Muscle layer of colon (tissue), 2 donors: ENCODE measurements around the gene OR9G1.

ENCODE experiments used
- H3K27ac ChIP-seq: one replicate; pipeline ENCODE4 v1.7.0; 2013; ENCODE audit warnings: low read depth, mild to moderate bottlenecking, low read length, moderate library complexity
- H3K27me3 ChIP-seq, 2 donors: one replicate each; pipeline ENCODE4 v1.7.0; 2013; ENCODE audit warnings: low read length in 2 of 2, mild to moderate bottlenecking in 2 of 2; ENCODE audit not compliant: insufficient read depth in 2 of 2, control insufficient read depth in 1 of 2
- H3K36me3 ChIP-seq: one replicate; pipeline ENCODE4 v1.7.0; 2013; ENCODE audit warnings: mild to moderate bottlenecking, low read length; ENCODE audit not compliant: insufficient read depth
- H3K4me1 ChIP-seq: one replicate; pipeline ENCODE4 v1.7.0; 2013; ENCODE audit warnings: mild to moderate bottlenecking, low read length; ENCODE audit not compliant: insufficient read depth
- H3K4me3 ChIP-seq, 2 donors: one replicate each; pipeline ENCODE4 v1.7.0; 2013; ENCODE audit warnings: low read length in 2 of 2, low read depth in 1 of 2, mild to moderate bottlenecking in 1 of 2, moderate library complexity in 1 of 2
- H3K9ac ChIP-seq: one replicate; pipeline ENCODE4 v1.7.0; 2013; ENCODE audit warnings: low read length
- H3K9me3 ChIP-seq: one replicate; pipeline ENCODE4 v1.7.0; 2013; ENCODE audit warnings: mild to moderate bottlenecking, low read length
- donor health status: abdominal sarcoma.
- donor health status: Adenocarcinoma of cecum.

OR9G1 gene

DNA sequence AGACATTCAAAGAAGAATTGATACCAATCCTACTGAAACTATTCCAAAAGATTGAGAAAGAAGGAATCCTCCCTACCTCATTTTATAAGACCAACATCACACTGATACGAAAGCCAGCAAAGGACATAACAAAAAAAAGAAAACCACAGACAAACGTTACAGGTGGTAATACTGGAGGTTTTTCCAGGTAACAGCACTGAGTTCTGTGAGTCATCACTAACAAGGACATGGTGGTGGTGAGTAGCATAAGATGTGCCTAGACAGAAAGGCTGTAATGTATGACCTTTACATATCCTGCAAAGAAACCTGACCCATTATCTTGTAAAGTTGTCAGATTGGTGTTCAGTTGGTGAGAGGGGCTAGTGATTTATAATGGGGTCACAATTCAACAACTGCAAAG is 15.3 kb downstream of the OR9G1 start:
- H3K4me3 ChIP-seq: no peak overlapping the region
- no peaks in the 10 kb centered on the region for H3K27me3 ChIP-seq
- H3K4me1 ChIP-seq: no peaks in the 10 kb centered on the region
- H3K9ac ChIP-seq: no peak overlapping the region
- no peak overlapping the region for H3K27ac ChIP-seq
- H3K9me3 ChIP-seq: no peaks in the 10 kb centered on the region
- H3K36me3 ChIP-seq: no peaks in the 10 kb centered on the region

GRCh38 chr11:56716379-56716854 is 17.5 kb downstream of the OR9G1 start:
- no peaks in the 10 kb centered on the region for H3K27me3 ChIP-seq
- H3K27ac ChIP-seq: no peak overlapping the region
- H3K36me3 ChIP-seq: no peaks in the 10 kb centered on the region
- no peak overlapping the region for H3K4me3 ChIP-seq
- H3K4me1 ChIP-seq: no peaks in the 10 kb centered on the region
- no peaks in the 10 kb centered on the region for H3K9me3 ChIP-seq
- no peak overlapping the region for H3K9ac ChIP-seq

GRCh38 chr11:56720513-56720912 is 21.6 kb downstream of the OR9G1 start:
- Histone ChIP-seq H3K27ac (no peak overlapping the region), H3K9ac (no peak overlapping the region), H3K4me1 (no peaks in the 10 kb centered on the region)

DNA sequence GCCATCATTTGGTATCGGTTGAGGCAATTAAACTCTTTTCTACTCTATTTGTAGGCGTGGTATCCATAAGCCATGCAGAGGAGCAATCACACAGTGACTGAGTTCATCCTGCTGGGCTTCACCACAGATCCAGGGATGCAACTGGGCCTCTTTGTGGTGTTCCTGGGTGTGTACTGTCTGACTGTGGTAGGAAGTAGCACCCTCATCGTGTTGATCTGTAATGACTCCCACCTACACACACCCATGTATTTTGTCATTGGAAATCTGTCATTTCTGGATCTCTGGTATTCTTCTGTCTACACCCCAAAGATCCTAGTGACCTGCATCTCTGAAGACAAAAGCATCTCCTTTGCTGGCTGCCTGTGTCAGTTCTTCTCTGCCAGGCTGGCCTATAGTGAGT is 41.2 kb downstream of the OR9G1 start:
- no peaks in the 10 kb centered on the region for H3K27me3 ChIP-seq
- no peak overlapping the region for H3K4me3 ChIP-seq
- no peaks in the 10 kb centered on the region for H3K9me3 ChIP-seq
- no peaks in the 10 kb centered on the region for H3K36me3 ChIP-seq
- no peaks in the 10 kb centered on the region for H3K4me1 ChIP-seq
- no peak overlapping the region for H3K9ac ChIP-seq
- H3K27ac ChIP-seq: no peak overlapping the region

More at GRCh38 chr11:56720513-56720912, 21.6 kb downstream of the OR9G1 start:
- Histone ChIP-seq H3K9me3 (no peaks in the 10 kb centered on the region), H3K36me3 (no peaks in the 10 kb centered on the region), H3K27me3 (no peaks in the 10 kb centered on the region), H3K4me3 (no peak overlapping the region)

DNA sequence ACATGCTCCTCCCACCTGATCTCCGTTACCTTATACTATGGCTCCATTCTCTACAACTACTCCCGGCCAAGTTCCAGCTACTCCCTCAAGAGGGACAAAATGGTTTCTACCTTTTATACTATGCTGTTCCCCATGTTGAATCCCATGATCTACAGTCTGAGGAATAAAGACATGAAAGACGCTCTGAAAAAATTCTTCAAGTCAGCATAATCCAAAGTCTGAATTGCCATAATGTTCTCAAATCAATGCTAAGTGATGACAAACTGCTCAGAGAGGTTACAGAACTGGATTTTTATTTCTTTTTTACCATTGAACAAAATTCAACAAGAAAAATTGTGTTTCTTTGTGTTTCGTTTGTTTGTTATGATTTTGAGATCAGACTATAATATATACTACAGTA is 42.0 kb downstream of the OR9G1 start:
- H3K4me1 ChIP-seq: no peaks in the 10 kb centered on the region

GRCh38 chr11:56748597-56748996 is 49.7 kb downstream of the OR9G1 start, which contains the start of gene OR9G4:
Gene OR9G4 (minus strand): TSS chr11:56748697. CDS start chr11:56743766, 4,931 bp downstream.
- Histone ChIP-seq H3K9me3 (no peaks in the 10 kb centered on the region), H3K27me3 (no peaks in the 10 kb centered on the region), H3K27ac (no peak within 1 kb of the TSS), H3K4me3 (no peak within 1 kb of the TSS), H3K9ac (no peak within 1 kb of the TSS), H3K4me1 (no peaks in the 10 kb centered on the region), H3K36me3 (no peaks in the 10 kb centered on the region)

More for the DNA sequence above, 42.0 kb downstream of the OR9G1 start:
- no peak overlapping the region for H3K9ac ChIP-seq
- H3K4me3 ChIP-seq: no peak overlapping the region
- no peaks in the 10 kb centered on the region for H3K9me3 ChIP-seq
- H3K27me3 ChIP-seq: no peaks in the 10 kb centered on the region
- no peaks in the 10 kb centered on the region for H3K36me3 ChIP-seq
- no peak overlapping the region for H3K27ac ChIP-seq

- no peak overlapping the region for H3K4me3 ChIP-seq
- H3K4me1 ChIP-seq: no peaks in the 10 kb centered on the region
- H3K9ac ChIP-seq: no peak overlapping the region
- no peaks in the 10 kb centered on the region for H3K9me3 ChIP-seq
- no peaks in the 10 kb centered on the region for H3K36me3 ChIP-seq
- H3K27me3 ChIP-seq: no peaks in the 10 kb centered on the region
- no peak overlapping the region for H3K27ac ChIP-seq
Measured at GRCh38 chr11:56750190-56750589, 51.3 kb downstream of the OR9G1 start.

DNA sequence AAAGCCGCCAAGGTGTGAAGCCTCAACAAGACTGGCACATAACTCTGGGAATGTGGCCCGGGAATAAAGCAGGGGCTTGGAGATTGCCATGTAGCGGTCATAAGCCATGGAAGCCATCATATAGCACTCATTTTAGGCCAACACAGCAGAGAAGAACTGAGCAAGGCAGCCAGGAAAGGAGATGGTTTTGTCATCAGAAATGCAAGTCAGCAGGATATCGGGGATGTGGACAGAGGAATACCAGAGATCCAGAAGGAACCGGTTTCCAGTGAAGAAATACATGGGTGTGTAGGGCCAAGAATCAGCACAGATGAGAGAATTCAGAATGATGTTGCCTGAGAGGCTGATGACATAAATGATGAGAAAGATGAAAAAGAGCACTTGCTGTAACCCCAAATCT is 52.6 kb downstream of the OR9G1 start:
- H3K36me3 ChIP-seq: no peaks in the 10 kb centered on the region

More for the DNA sequence above, 52.6 kb downstream of the OR9G1 start:
- H3K4me1 ChIP-seq: no peaks in the 10 kb centered on the region
- H3K4me3 ChIP-seq: no peak overlapping the region
- H3K27ac ChIP-seq: no peak overlapping the region
- no peak overlapping the region for H3K9ac ChIP-seq
- no peaks in the 10 kb centered on the region for H3K9me3 ChIP-seq
- no peaks in the 10 kb centered on the region for H3K27me3 ChIP-seq
